ENCODE measurements around the gene KRT86.

- no peak for TF ChIP-seq SP1 (IDR thresholded peaks at IDR 0.05)
- TF ChIP-seq BHLHE40 (IDR thresholded peaks at IDR 0.05; ENCODE audit: borderline replicate concordance) = no peak
- TF ChIP-seq, protein P1, sequence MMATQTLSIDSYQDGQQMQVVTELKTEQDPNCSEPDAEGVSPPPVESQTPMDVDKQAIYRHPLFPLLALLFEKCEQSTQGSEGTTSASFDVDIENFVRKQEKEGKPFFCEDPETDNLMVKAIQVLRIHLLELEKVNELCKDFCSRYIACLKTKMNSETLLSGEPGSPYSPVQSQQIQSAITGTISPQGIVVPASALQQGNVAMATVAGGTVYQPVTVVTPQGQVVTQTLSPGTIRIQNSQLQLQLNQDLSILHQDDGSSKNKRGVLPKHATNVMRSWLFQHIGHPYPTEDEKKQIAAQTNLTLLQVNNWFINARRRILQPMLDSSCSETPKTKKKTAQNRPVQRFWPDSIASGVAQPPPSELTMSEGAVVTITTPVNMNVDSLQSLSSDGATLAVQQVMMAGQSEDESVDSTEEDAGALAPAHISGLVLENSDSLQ (IDR thresholded peaks at IDR 0.05) = no peak
- TF ChIP-seq L3MBTL2 (conservative IDR thresholded peaks at IDR 0.05) = no peak
- TF ChIP-seq FOXK2 (IDR thresholded peaks at IDR 0.05) = no peak
- TF ChIP-seq NFRKB (IDR thresholded peaks at IDR 0.05) = no peak
- no peak for TF ChIP-seq SUZ12 (IDR thresholded peaks at IDR 0.05)
- no peak for TF ChIP-seq ARNT (IDR thresholded peaks at IDR 0.05)
- TF ChIP-seq TARDBP (IDR thresholded peaks at IDR 0.05) = no peak
- TF ChIP-seq FOXM1 (IDR thresholded peaks at IDR 0.05; ENCODE audit: borderline replicate concordance) = no peak
Measured at GRCh38 chr12:52263761-52264434, 10.5 kb upstream of the KRT86 start.
